SH-SY5Y (cell line): ENCODE data around the gene JMJD7.

ENCODE experiments used
- GATA2 ChIP-seq: IDR thresholded peaks from 2 replicates; pipeline ENCODE4 v1.6.1; 2011; ENCODE audit warnings: mild to moderate bottlenecking, low read depth, low read length
- GATA3 ChIP-seq: IDR thresholded peaks from 2 replicates; pipeline ENCODE4 v1.6.1; 2011; ENCODE audit warnings: low read depth, mild to moderate bottlenecking, low read length, moderate library complexity

Gene JMJD7

DNA sequence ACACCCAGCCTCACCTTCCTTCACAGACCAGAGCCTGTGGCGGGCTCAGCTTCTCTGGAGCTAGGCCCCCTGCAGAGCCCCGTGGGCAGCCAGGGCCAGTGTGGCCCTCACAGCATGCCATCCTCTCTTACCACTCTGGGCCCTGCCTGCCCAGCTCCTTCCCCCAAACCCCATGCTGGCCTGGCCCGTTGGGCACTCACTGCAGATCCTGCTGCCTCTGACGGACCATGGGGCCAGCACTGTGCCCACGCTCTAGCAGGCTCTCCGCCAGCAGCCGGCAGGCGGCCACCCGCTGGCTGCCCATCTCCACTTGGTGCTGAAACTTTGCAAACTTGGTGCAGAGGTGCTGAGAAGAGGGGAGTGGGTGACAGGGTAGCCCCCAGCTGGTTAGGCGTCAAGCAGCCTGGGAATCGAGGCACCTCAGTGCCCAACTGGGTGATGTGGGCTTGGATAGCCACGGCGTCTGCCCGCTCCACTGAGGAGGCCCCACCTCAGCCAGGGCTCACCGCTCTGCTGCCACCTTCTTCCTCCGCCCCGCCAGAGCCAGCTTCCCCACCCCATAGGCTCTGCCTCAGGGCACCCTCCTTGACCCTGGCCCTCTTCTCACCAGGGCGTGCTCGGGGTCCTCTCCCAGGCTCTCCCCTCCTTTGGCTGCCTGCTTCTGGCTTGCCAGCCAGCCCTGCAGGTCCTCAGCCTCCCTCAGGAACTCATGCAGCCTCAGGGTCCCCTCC, 43.4 kb downstream of the JMJD7 start:
- TF ChIP-seq GATA3 (no peak), GATA2 (no peak)

DNA sequence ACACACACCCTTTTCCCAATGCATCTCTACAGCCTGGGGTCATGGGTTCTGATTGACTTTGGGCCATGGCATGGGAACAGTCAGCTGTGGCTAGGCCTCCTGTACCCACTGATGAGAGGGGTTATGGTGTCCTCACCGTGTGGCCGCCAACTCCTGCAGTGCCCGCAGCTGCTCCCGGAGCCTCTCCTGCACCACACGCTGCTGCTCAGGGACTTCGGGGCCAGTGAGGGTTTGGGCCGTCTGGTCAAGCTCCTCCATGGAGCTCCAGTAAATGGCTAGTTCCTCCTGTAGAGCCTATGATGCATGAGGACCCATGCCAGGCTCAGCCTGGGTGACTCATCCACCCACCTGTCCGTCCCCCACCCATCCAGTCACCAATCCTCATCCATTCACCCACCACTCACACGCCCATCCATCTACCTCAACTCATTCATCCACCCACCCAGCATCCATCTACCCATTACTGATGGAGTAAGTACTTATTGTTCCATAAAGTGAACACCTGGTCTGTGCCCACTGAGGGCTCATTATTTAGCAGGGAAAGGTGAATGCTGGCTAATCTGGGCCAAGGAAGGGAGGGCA, 44.4 kb downstream of the JMJD7 start:
- TF ChIP-seq GATA2: no peak
- TF ChIP-seq GATA3: no peak

DNA sequence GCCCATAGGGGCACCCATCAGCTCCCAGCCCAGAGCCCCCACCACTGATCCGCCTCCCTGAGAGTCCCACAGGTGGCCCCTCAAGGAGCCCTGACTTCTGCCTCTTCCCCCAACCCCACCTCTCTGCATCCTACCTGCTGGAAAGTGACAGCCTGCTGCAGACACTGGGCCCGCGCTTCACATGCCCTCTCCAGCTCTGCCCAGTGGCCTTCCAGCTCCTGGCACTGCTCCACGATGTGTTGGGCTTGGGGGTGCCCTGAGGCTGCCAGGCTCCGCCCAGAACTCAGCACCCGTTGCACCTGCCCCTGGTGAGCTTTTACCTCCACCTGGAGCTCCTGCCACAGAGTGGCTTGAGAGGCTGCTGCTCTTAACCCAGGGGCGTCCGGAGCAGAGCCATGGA, 45.8 kb downstream of the JMJD7 start:
- no peak for TF ChIP-seq GATA3
- no peak for TF ChIP-seq GATA2

DNA sequence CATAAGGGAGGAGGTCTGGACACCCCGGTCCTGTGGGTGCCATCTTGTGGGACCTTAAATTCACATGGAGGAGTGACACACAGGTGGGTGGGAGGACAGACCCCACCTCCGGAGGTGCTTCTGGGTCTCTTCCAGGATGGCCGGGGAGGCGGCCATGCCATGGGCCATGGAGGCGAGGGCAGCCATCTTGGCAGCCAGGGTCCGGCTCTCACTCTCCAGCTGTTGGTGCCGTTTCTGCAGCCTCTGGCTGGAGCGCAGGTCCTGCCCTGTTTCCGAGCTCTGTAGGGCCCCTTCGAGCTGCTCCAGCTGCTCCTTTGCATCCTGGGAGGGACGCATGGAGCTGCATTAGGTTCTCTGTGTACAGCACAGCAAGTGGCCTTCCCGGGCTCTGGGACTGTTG, 46.8 kb downstream of the JMJD7 start:
- TF ChIP-seq GATA2: no peak
- TF ChIP-seq GATA3: no peak

DNA sequence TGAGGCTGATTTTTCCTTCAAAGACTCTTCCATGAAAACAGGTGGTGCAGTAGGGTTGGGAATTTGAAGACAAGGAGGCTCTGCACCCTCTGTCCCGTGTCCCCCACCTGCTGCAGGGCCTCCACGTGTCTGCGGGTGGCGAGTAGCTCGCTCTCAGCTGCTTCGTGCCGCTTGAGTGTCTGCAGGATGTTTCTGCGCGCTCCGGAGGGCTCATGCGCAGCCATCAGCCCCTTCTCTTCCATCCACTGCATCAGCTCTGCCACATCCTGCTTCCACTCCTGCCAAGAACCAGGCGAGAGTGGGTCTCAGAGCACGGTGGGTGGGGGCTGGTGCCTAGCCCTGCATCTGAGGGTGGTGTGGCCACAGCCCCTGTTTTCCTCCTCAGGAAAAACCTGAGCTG, 48.1 kb downstream of the JMJD7 start:
- no peak for TF ChIP-seq GATA2
- no peak for TF ChIP-seq GATA3

DNA sequence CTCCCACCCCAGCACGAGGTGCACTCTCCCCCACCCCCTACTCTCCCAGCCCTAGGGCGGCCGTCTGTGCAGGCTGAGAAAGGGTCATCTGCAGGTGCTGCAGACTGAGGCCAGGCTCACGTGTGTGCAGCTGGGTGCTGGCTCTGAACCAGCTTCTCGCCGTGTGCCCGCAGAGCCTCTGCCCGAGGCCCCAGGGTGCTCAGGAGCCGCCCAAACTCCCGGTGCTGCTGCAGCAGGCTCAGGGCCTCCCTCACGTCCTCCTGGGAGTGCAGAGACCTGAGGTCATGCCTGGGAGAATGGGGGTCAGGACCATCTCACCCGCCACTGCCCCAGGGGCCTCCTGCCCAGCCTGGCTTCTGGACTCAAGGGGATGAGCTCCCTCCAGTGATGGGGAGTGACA, 48.8 kb downstream of the JMJD7 start:
- TF ChIP-seq GATA2 (no peak), GATA3 (no peak)

DNA sequence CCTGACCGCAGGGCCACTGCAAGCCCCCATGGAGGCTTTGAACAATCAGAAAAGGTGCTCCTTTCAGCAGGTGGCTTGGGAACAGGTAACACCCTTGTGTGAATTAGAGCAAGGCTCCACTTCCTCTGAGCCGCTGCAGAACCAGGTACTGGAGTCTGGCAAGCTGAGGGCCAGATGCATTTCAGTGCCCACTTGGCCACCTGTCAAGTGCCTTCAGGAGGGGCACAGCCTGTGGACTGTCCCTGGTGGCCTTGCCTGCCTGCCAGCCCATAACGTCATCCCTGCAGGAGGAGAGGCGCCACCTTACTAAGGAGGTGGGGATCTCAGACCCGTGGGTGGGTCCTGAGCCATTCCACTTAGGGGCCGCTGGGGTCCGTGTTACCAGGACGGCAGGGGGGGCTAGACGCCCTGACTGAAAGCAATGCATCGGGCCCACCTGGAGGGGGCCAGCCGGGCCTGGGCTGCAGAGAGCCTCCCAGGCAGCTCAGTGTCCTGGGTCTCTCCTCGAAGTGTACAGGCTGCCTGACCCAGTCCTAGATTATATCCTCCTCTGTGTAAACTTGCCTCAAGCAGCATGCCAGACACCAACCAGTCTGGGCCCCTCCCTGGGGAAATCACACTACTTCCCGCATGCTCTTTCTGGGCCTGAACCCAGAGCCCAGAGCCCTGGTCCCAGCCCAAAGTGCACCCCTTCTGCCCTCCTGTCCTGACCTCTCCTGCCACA, 49.9 kb downstream of the JMJD7 start:
- no peak for TF ChIP-seq GATA2
- TF ChIP-seq GATA3: no peak

DNA sequence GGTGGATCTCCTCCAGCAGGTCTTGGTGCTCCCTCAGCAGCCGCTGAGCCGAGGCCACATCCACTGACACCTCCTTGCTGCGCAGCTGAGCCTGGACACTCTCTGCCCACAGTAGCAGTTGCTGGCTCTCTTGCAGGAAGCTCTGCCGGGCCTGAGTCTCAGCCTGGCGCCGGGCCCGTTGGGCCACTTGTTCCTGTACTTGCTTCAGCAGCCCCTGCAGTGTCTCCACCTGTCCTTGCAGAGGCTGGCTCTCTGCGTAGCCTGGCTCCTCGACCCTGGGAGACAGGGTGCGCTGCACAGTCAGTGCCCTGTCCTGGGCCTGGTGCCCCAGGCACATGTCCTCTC, 50.4 kb downstream of the JMJD7 start:
- no peak for TF ChIP-seq GATA3
- TF ChIP-seq GATA2: no peak

DNA sequence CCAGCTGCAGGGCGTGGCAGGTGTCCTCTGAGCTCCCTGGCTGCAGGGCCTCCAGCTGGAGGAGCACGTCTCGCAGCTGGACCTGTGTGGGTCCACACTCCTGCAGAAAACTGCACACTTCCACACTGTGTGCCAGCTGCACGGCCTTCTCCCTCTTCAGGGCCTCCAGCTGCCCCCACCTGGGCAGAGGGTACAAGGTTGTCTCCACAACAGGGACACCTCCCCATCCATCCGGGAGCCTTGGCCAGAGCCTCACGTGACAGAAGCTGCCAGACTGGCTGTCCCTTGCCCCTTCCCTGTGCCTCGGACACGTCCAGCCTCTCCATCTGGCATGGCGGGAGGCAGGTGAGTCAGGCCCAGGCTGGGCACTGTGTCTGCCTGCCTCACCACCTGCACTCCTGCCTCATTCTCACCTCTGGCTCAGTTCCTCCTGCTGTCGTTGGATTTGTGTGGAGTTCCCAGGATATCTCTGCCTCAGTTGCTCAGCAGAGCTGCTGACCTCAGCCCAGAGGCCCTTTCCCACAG, 51.5 kb downstream of the JMJD7 start:
- TF ChIP-seq GATA2 (no peak), GATA3 (no peak)

DNA sequence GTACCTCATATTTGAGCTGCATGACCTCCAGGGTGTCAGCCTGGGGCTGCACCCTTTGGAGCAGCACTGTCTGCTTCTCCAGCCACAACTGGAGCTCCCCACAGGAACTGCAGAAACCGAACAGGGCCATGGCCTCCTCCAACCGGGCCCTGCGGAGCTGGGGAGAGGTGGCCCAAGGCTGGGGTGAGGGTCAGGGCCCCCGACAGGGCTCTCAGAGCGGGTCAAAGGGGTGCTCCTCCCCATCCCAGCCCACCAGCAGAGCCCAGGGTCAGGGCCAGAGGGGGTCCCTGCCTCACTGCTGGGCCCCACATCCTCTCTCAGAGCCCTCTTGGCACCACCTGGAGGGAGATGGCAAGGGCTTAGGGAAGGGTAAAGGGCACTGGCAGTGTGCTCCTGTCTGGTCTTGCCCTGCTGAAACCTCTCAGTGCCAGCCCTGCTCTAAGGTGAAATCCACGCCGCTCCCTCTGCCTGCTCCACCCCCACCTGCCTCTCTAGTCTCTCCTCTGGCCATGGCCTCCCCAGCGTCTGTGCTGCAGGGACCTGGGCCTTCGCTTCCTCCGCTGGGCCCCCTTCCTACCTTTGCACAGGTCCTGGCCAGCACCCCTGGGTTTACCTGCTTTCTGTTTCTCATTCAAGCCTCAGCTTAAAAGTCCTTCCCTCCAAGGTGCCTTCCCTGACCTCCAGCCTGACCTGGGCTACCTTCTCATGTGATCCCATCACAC, 52.4 kb downstream of the JMJD7 start:
- TF ChIP-seq GATA3 (no peak), GATA2 (no peak)

DNA sequence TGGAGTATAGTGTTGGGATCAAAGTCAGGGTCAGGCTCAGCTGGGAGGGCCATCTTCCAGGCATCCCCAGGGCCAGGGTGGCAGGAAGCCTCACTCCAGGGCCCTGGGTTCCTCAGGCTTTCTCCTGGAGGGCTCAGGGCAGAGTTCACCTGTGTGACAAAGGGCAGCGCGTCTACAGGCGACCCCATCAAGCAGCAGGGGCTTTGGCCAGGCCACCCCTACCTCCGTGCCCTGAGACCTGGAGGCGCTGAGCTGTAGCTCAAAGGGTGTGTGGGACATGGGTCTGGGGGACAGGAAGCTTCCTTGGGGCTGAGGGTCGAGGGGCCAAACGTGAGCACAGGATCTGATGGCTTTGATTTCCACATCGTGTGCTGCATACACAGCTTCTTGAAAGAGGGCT, 53.2 kb downstream of the JMJD7 start:
- TF ChIP-seq GATA3 (no peak), GATA2 (no peak)

DNA sequence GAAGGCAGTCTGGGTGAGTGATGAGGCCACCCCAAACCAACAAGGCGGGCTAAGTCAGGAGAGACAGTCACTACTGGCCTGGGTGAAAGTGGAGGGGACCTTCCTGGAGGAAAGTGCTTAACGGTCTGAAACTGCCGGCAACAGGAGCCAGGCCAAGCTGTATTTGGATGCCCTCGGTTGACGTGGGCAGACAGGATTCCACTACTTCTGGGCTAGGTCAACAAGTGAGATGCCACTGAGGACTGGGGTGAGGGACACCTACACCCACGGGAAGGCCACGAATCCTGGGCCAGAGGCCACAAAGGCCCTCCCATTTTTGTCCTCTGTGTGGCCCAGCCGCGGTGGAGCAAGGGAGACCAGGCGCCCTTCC, 53.6 kb downstream of the JMJD7 start:
- TF ChIP-seq GATA3: no peak

DNA sequence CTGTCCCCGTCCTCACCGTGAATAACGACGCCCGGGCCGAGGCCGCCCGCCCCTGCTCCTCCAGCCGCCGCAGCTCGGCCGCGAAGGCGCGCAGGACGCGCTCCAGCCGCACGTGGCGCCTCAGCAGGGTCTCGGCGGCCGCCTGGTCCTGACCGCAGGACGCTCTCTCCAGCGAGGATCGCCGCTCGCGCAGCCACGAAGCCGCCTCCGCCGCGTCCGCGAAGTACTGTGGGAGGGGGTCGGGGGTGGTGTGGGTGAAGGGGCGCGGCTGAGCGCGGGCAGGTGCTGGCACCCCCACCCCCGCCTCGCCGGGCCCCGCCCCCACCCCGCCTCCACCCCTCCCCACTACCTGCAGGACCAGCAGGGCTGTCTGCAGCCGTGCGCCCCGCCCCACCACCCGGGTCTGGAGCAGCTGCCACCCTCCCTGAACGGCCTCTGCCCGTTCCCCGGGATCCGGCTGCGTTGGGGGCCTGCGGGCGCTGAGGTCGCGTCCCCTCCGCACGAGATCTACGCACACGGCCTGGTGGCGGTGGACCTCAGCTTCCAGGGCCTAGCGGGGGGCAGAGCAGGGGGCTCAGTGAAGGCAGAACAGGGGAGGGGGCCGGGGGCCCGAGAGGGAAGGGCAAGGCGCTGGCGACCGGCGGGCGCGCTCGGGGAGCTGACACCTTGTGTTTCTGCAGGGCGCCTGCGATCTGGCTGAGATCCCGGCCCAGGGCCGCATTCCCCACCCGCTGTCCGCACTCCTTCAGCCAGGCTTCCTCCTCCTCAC, 54.2 kb downstream of the JMJD7 start:
- TF ChIP-seq GATA3 (no peak), GATA2 (no peak)

DNA sequence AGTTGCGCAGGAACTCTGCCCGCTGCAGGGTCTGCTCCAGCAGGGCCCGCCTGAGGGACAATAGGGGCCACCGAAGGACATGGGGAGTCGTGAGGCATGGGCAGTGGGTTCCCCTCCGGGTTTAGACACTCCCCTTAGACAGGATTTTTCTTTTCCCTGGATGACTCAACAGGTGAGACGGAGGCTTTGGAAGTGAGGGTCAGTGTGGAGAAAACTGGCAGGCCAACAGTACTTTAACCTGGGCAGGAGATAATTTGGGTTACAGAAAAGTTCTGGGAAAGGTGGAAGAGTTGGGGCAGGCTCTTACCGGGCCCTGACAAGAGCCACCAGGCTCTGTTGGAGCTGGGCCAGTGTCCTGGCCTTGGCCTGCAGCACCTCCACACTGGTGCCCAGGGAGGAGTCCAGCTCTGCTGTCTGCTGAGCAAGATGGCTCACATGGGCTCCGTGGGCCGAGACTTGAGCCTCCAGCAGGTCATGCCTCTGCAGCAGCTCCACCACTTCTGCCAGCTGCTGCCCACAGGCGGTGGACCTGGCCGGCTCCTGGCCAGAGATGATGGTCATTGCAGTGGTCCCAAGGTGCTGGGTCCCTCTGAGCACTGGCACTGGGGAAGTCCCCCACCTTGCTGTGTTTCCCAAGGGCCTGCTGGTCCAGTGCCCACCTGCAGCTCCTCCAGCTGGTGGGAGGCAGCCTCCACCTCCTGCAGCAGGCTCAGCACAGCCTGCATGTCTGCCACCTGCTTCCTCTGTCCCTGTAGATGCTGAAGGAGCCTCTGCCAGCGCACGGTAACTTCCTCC, 55.0 kb downstream of the JMJD7 start:
- TF ChIP-seq GATA3: no peak
- TF ChIP-seq GATA2: no peak
